Neural progenitor cell (in vitro differentiated cells): ENCODE results near the gene SULT1A2.

Source experiments
- EZH2 ChIP-seq: fragments of 200-600 bp; sonication (generic); IDR thresholded peaks from 2 replicates; pipeline ENCODE4 v1.6.1; 2017; ENCODE audit warnings: antibody characterized with exemption, mild to moderate bottlenecking, moderate library complexity
- EZH2phosphoT487 ChIP-seq: fragments of 200-600 bp; sonication (generic); IDR thresholded peaks from 2 replicates; pipeline ENCODE4 v1.6.1; 2017; ENCODE audit warnings: antibody characterized with exemption
- TF ChIP-seq, protein P1 (sequence below): fragments of 200-600 bp; sonication (generic); IDR thresholded peaks from 2 replicates; pipeline ENCODE4 v1.5.1; 2017; ENCODE audit warnings: antibody characterized with exemption, mild to moderate bottlenecking

DNA sequence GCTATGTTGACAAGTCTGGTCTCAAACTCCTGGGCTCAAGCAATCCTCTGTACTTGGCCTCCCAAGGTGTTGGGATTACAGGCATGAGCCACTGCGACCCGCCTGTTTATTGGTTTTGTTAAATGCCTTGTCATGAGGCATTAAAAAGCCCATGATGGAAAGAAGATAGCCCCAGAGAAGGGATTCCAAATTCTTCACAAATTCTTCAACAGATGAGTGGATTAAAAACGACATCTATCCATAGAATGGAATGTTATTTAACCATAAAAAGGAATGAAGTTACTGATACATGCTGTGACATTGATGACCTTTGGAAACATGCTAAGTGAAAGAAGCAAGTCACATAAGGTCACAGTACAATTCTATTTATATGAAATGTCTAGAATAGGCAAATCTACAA, 38.4 kb downstream of the SULT1A2 start:
- TF ChIP-seq, protein P1, sequence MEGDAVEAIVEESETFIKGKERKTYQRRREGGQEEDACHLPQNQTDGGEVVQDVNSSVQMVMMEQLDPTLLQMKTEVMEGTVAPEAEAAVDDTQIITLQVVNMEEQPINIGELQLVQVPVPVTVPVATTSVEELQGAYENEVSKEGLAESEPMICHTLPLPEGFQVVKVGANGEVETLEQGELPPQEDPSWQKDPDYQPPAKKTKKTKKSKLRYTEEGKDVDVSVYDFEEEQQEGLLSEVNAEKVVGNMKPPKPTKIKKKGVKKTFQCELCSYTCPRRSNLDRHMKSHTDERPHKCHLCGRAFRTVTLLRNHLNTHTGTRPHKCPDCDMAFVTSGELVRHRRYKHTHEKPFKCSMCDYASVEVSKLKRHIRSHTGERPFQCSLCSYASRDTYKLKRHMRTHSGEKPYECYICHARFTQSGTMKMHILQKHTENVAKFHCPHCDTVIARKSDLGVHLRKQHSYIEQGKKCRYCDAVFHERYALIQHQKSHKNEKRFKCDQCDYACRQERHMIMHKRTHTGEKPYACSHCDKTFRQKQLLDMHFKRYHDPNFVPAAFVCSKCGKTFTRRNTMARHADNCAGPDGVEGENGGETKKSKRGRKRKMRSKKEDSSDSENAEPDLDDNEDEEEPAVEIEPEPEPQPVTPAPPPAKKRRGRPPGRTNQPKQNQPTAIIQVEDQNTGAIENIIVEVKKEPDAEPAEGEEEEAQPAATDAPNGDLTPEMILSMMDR, result no peak
- TF ChIP-seq EZH2 (no peak), EZH2phosphoT487 (no peak)
